Measurements from ENCODE around the gene TLE2. TPM values are rescaled to one million over a fixed set of nuclear protein-coding genes. Genes with fewer than 3 reads are reported as not detected.
A peak's percentile ranks its signal among the peaks of the same experiment; 100 is the strongest.

TLE2 gene
- total and polyA plus RNA-seq, 9 of the 15 experiments (the other 6 are each of a cell fraction or from before 2014, with no cell fraction given) = 0.35 to 13.1 (median 6.2) TPM

- TF ChIP-seq HMG20A (CRISPR knock-in tag; conservative IDR thresholded peaks at IDR 0.05) = no peak
- TF ChIP-seq KLF13 (tag; IDR thresholded peaks at IDR 0.05; ENCODE audit: borderline replicate concordance, low read depth) = peak; percentile 59; the same call in 1 of the 2 replicates
- TF ChIP-seq CHD4 (IDR thresholded peaks at IDR 0.05; ENCODE audit: insufficient read depth, insufficient replicate concordance, low read depth, low read length, poor library complexity, severe bottlenecking) = peak; percentile 99
- TF ChIP-seq, protein P1, sequence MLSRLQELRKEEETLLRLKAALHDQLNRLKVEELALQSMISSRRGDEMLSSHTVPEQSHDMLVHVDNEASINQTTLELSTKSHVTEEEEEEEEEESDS (CRISPR knock-in tag; IDR thresholded peaks at IDR 0.05) = no peak
- TF ChIP-seq KAT8 (IDR thresholded peaks at IDR 0.05; ENCODE audit: low read depth) = no peak
- 0 out of 2 replicates have a peak, but pooled peaks have one; percentile 9 for TF ChIP-seq ZNF431 (CRISPR knock-in tag; IDR thresholded peaks at IDR 0.05)
- no peak for TF ChIP-seq POLR2AphosphoS2 (IDR thresholded peaks at IDR 0.05; ENCODE audit: low read length)
- peak in 1 of 2 experiments; percentile 78; a peak in 2 of 3 replicates for TF ChIP-seq CBX3 (IDR thresholded peaks at IDR 0.05; ENCODE audit: borderline replicate concordance in 1 of 2, low read length in 2 of 2)
- no peak for TF ChIP-seq MAFG (tag; conservative IDR thresholded peaks at IDR 0.05)
- peak; percentile 40 to 53; a peak in 3 of 4 replicates for TF ChIP-seq NRF1 (conservative IDR thresholded peaks at IDR 0.05 in 1 of 2, IDR thresholded peaks at IDR 0.05 in 1 of 2)
- TF ChIP-seq ZNF717 (CRISPR knock-in tag; IDR thresholded peaks at IDR 0.05) = no peak
- TF ChIP-seq HDAC1 (IDR thresholded peaks at IDR 0.05) = peak in 1 of 2 experiments; percentile 70; a peak in 3 of 4 replicates
- 0 out of 2 replicates have a peak, but pooled peaks have one; percentile 27 for TF ChIP-seq TAF7 (tag; IDR thresholded peaks at IDR 0.05)
- no peak for TF ChIP-seq ARHGAP35 (IDR thresholded peaks at IDR 0.05; ENCODE audit: partially characterized antibody)
- TF ChIP-seq SNRNP70 (optimal IDR thresholded peaks at IDR 0.05; ENCODE audit: low read depth, low read length) = no peak
- no peak for TF ChIP-seq NFE2L1 (tag; IDR thresholded peaks at IDR 0.05; ENCODE audit: borderline replicate concordance, low read depth)
- TF ChIP-seq GTF2B (IDR thresholded peaks at IDR 0.05; ENCODE audit: extremely low read depth, insufficient read length) = peak; percentile 15
- TF ChIP-seq ILF3 (IDR thresholded peaks at IDR 0.05; ENCODE audit: borderline replicate concordance) = no peak
- no peak for TF ChIP-seq ZNF384 (IDR thresholded peaks at IDR 0.05; ENCODE audit: low read depth, low read length)
- no peak for TF ChIP-seq ZNF12 (CRISPR knock-in tag; IDR thresholded peaks at IDR 0.05)
- TF ChIP-seq TBP (optimal IDR thresholded peaks at IDR 0.05; ENCODE audit: low read depth, low read length) = peak; percentile 77
- peak; percentile 83 for TF ChIP-seq FOXJ2 (tag; IDR thresholded peaks at IDR 0.05)
- TF ChIP-seq DIDO1 (tag; IDR thresholded peaks at IDR 0.05; ENCODE audit: low read depth) = 0 out of 2 replicates have a peak, but pooled peaks have one; percentile 27
- TF ChIP-seq CBX2 (IDR thresholded peaks at IDR 0.05; ENCODE audit: insufficient read depth, low read length, poor library complexity, severe bottlenecking) = no peak
- TF ChIP-seq ZNF184 (CRISPR knock-in tag; IDR thresholded peaks at IDR 0.05) = no peak
- no peak for TF ChIP-seq XRCC3 (IDR thresholded peaks at IDR 0.05)
- 0 out of 2 replicates have a peak, but pooled peaks have one; percentile 67 for TF ChIP-seq PTBP1 (IDR thresholded peaks at IDR 0.05; ENCODE audit: low read depth, low read length)
- no peak; the same call in 1 of the 2 replicates for TF ChIP-seq NR2C1 (IDR thresholded peaks at IDR 0.05)
- peak; percentile 36; the same call in 1 of the 2 replicates for TF ChIP-seq NR2C1 (tag; IDR thresholded peaks at IDR 0.05)
- TF ChIP-seq TBL1XR1 (IDR thresholded peaks at IDR 0.05; ENCODE audit: low read length in 2 of 2) = 0 out of 4 replicates have a peak, but pooled peaks of 1 of the 2 experiments have one; percentile 43
- TF ChIP-seq MBD2 (IDR thresholded peaks at IDR 0.05; ENCODE audit: borderline replicate concordance, low read depth) = peak; percentile 95
Observed at GRCh38 chr19:3035542-3036118, 6.5 kb upstream of the TLE2 start (continued).
